Measurements from ENCODE around the gene HSD3B2.
"Not testable (repeated sequence)": the region's sequence is repeated elsewhere in the genome, so short reads cannot be mapped to it uniquely, and the experiment has no call there.

Gene HSD3B2

GRCh38 chr1:119414950-119415349 is at the start of gene HSD3B2:
TSS of gene HSD3B2 (plus strand) at chr1:119415150. CDS start at chr1:119415420, 270 bp downstream.
- H3K4me3 ChIP-seq (ENCODE audit: low read depth, low read length) = no peak within 1 kb of the TSS

GRCh38 chr1:119366424-119366823 is 48.5 kb upstream of the HSD3B2 start:
- no peak overlapping the region for H3K4me3 ChIP-seq (ENCODE audit: low read depth, low read length)

- no peak overlapping the region for H3K4me3 ChIP-seq (ENCODE audit: low read depth, low read length)
Observed at GRCh38 chr1:119367432-119368124, 47.4 kb upstream of the HSD3B2 start.

- H3K4me3 ChIP-seq (ENCODE audit: low read depth, low read length) = no peak within 1 kb of the TSS
Observed at GRCh38 chr1:119368554-119368953, 46.4 kb upstream of the HSD3B2 start, which contains the start of gene HAO2. TSS of gene HAO2 (plus strand) at chr1:119368785. CDS start at chr1:119381086, 12,301 bp downstream.

- no peak overlapping the region for H3K4me3 ChIP-seq (ENCODE audit: low read depth, low read length)
Observed at GRCh38 chr1:119370748-119371147, 44.2 kb upstream of the HSD3B2 start.

GRCh38 chr1:119371815-119372214 is 43.1 kb upstream of the HSD3B2 start:
- no peak overlapping the region for H3K4me3 ChIP-seq (ENCODE audit: low read depth, low read length)

- H3K4me3 ChIP-seq (ENCODE audit: low read depth, low read length) = no peak overlapping the region
Observed at GRCh38 chr1:119372503-119373086, 42.4 kb upstream of the HSD3B2 start.

GRCh38 chr1:119373465-119373864 is 41.5 kb upstream of the HSD3B2 start:
- H3K4me3 ChIP-seq (ENCODE audit: low read depth, low read length) = no peak overlapping the region

GRCh38 chr1:119374208-119374874 is 40.6 kb upstream of the HSD3B2 start:
- no peak overlapping the region for H3K4me3 ChIP-seq (ENCODE audit: low read depth, low read length)

GRCh38 chr1:119375366-119375765 is 39.6 kb upstream of the HSD3B2 start:
- no peak overlapping the region for H3K4me3 ChIP-seq (ENCODE audit: low read depth, low read length)

GRCh38 chr1:119376594-119376993 is 38.4 kb upstream of the HSD3B2 start:
- H3K4me3 ChIP-seq (ENCODE audit: low read depth, low read length) = no peak overlapping the region

- H3K4me3 ChIP-seq (ENCODE audit: low read depth, low read length) = not testable (repeated sequence)
Observed at GRCh38 chr1:119377594-119377993, 37.4 kb upstream of the HSD3B2 start.

- H3K4me3 ChIP-seq (ENCODE audit: low read depth, low read length) = no peak overlapping the region
Observed at GRCh38 chr1:119379117-119379516, 35.8 kb upstream of the HSD3B2 start.

GRCh38 chr1:119380304-119380703 is 34.6 kb upstream of the HSD3B2 start:
- H3K4me3 ChIP-seq (ENCODE audit: low read depth, low read length) = no peak overlapping the region

- H3K4me3 ChIP-seq (ENCODE audit: low read depth, low read length) = no peak overlapping the region
Observed at GRCh38 chr1:119380983-119381662, 33.8 kb upstream of the HSD3B2 start.

- no peak overlapping the region for H3K4me3 ChIP-seq (ENCODE audit: low read depth, low read length)
Observed at GRCh38 chr1:119384591-119384990, 30.4 kb upstream of the HSD3B2 start.

- H3K4me3 ChIP-seq (ENCODE audit: low read depth, low read length) = no peak overlapping the region
Observed at GRCh38 chr1:119385650-119386049, 29.3 kb upstream of the HSD3B2 start.

- H3K4me3 ChIP-seq (ENCODE audit: low read depth, low read length) = no peak overlapping the region
Observed at GRCh38 chr1:119387858-119388257, 27.1 kb upstream of the HSD3B2 start.

GRCh38 chr1:119388450-119388849 is 26.5 kb upstream of the HSD3B2 start:
- H3K4me3 ChIP-seq (ENCODE audit: low read depth, low read length) = no peak overlapping the region

- H3K4me3 ChIP-seq (ENCODE audit: low read depth, low read length) = no peak overlapping the region
Observed at GRCh38 chr1:119390526-119390925, 24.4 kb upstream of the HSD3B2 start.

- no peak overlapping the region for H3K4me3 ChIP-seq (ENCODE audit: low read depth, low read length)
Observed at GRCh38 chr1:119391749-119392148, 23.2 kb upstream of the HSD3B2 start.

Measured in iPS-11a (cell line).